Measurements from ENCODE around the gene RRP9. TPM values are rescaled to one million over a fixed set of nuclear protein-coding genes. Genes with fewer than 3 reads are reported as not detected.
A peak's percentile ranks its signal among the peaks of the same experiment; 100 is the strongest.

RRP9 gene
- total and polyA plus RNA-seq, 12 donors = 13.4 to 39.8 (median 20.5) TPM

- WGBS, 4 donors = 63 to 75% (median 64%) methylated on average over 9 of the region's 9 CpGs
- TF ChIP-seq POLR2A (IDR thresholded peaks at IDR 0.05) (no peak), CTCF (IDR thresholded peaks at IDR 0.05) (no peak)
- Histone ChIP-seq H3K4me1 (replicated peaks in 1 of 2) (peaks cover 31 to 37% of the 10 kb centered on the region in 2 donors), H3K9me3 (replicated peaks in 1 of 3) (no peaks in the 10 kb centered on the region), H3K27me3 (no peaks in the 10 kb centered on the region), H3K27ac (peak overlapping the region in 1 of 5 donors; percentile 26), H3K4me3 (no peak overlapping the region), H3K36me3 (replicated peaks in 1 of 2) (peaks cover 0 to 42% of the 10 kb centered on the region in 2 donors)
- intact Hi-C loops (cut with DNase I) = no loop called here
- peak in 5 of 7 donors; percentile 69 to 78 (median 73) for DNase-seq
These were observed 2.8 kb downstream of the RRP9 start for GRCh38 chr3:51938780-51939425.

GRCh38 chr3:51937611-51938450 lies 3.9 kb downstream of the RRP9 start:
- Histone ChIP-seq H3K36me3 (replicated peaks in 1 of 2) (peaks cover 0 to 51% of the 10 kb centered on the region in 2 donors), H3K27me3 (no peaks in the 10 kb centered on the region), H3K4me1 (replicated peaks in 1 of 2) (peaks cover 25 to 32% of the 10 kb centered on the region in 2 donors), H3K4me3 (no peak overlapping the region), H3K27ac (no peak overlapping the region), H3K9me3 (replicated peaks in 1 of 3) (no peaks in the 10 kb centered on the region)
- WGBS, 4 donors = 92 to 97% (median 95%) methylated on average over 9 to 13 of the region's 13 CpGs
- intact Hi-C loops (cut with DNase I) = no loop called here
- TF ChIP-seq CTCF (IDR thresholded peaks at IDR 0.05) = no peak
- TF ChIP-seq POLR2A (IDR thresholded peaks at IDR 0.05) = no peak
- DNase-seq = no peak

- 68 to 79% (median 76%) methylated on average over 8 to 9 of the region's 9 CpGs for WGBS, 4 donors
- intact Hi-C loops (cut with DNase I) = no loop called here
- H3K9me3 ChIP-seq (replicated peaks in 1 of 3) = no peaks in the 10 kb centered on the region
- H3K4me3 ChIP-seq = no peak overlapping the region
- TF ChIP-seq CTCF (IDR thresholded peaks at IDR 0.05) (no peak), POLR2A (IDR thresholded peaks at IDR 0.05) (no peak)
- no peaks in the 10 kb centered on the region for H3K27me3 ChIP-seq
- peaks cover 19 to 26% of the 10 kb centered on the region in 2 donors for H3K4me1 ChIP-seq (replicated peaks in 1 of 2)
- peaks cover 0 to 54% of the 10 kb centered on the region in 2 donors for H3K36me3 ChIP-seq (replicated peaks in 1 of 2)
- peak in 1 of 7 donors; percentile 20 for DNase-seq
- no peak overlapping the region for H3K27ac ChIP-seq
These were observed 4.7 kb downstream of the RRP9 start for GRCh38 chr3:51937014-51937413.

Data from adrenal gland (tissue), 12 donors.